Hypothalamus (tissue), 51 donors: ENCODE results near the gene IP6K3.
A peak's percentile ranks its signal among the peaks of the same experiment; 100 is the strongest.

Experiments used
- DNase-seq, 51 donors: peaks; one replicate each; lab custom pipeline; 2025; lab: John Stamatoyannopoulos, UW

The IP6K3 gene

GRCh38 chr6:33778444-33779121 is 31.9 kb upstream of the IP6K3 start:
- DNase-seq = no peak

- DNase-seq = no peak
Measured at GRCh38 chr6:33777398-33778388, 31.0 kb upstream of the IP6K3 start.

- no peak for DNase-seq
Measured at GRCh38 chr6:33776764-33777163, 30.1 kb upstream of the IP6K3 start.

GRCh38 chr6:33776186-33776585 is 29.5 kb upstream of the IP6K3 start:
- no peak for DNase-seq

GRCh38 chr6:33774774-33775173 is 28.1 kb upstream of the IP6K3 start:
- no peak for DNase-seq

- DNase-seq = no peak
Measured at GRCh38 chr6:33772902-33773472, 26.3 kb upstream of the IP6K3 start.

GRCh38 chr6:33772082-33772830 is 25.6 kb upstream of the IP6K3 start:
- no peak for DNase-seq

- peak in 43 of 51 donors; percentile 8 to 77 (median 36) for DNase-seq
Measured at GRCh38 chr6:33771146-33772081, 24.7 kb upstream of the IP6K3 start.

- DNase-seq = no peak
Measured at GRCh38 chr6:33770833-33771145, 24.1 kb upstream of the IP6K3 start.

GRCh38 chr6:33770124-33770832 is 23.6 kb upstream of the IP6K3 start:
- DNase-seq = peak in 2 of 51 donors; percentile 9 to 14

- DNase-seq = no peak
Measured at GRCh38 chr6:33769248-33769821, 22.6 kb upstream of the IP6K3 start.

GRCh38 chr6:33768644-33769120 is 22.0 kb upstream of the IP6K3 start:
- peak in 48 of 51 donors; percentile 6 to 80 (median 49) for DNase-seq

- DNase-seq = no peak
Measured at GRCh38 chr6:33766921-33767907, 20.5 kb upstream of the IP6K3 start.

GRCh38 chr6:33765368-33765767 is 18.7 kb upstream of the IP6K3 start:
- DNase-seq = no peak

GRCh38 chr6:33764036-33764435 is 17.3 kb upstream of the IP6K3 start:
- DNase-seq = no peak

GRCh38 chr6:33763483-33763882 is 16.8 kb upstream of the IP6K3 start:
- DNase-seq = no peak

GRCh38 chr6:33762713-33763112 is 16.0 kb upstream of the IP6K3 start:
- DNase-seq = no peak
